ENCODE results near the gene TESK1. TPM values are rescaled to one million over a fixed set of nuclear protein-coding genes. Genes with fewer than 3 reads are reported as not detected.
A peak's percentile ranks its signal among the peaks of the same experiment; 100 is the strongest.
"Not testable (repeated sequence)": the region's sequence is repeated elsewhere in the genome, so short reads cannot be mapped to it uniquely, and the experiment has no call there.

The TESK1 gene
- total and polyA plus RNA-seq, 4 donors = 13.7 to 46.9 (median 30.5) TPM

GRCh38 chr9:35609820-35610163 lies 4.7 kb downstream of the TESK1 start:
- Histone ChIP-seq H3K27ac (ENCODE audit: low read depth in 1 of 2, low read length in 1 of 2) (no peak overlapping the region), H3K27me3 (ENCODE audit: control insufficient read depth in 3 of 3, insufficient read depth in 3 of 3, low read length in 2 of 3) (no peaks in the 10 kb centered on the region), H3K4me3 (no peak overlapping the region), H3K36me3 (ENCODE audit: control insufficient read depth in 4 of 4, insufficient read depth in 4 of 4, low read length in 4 of 4) (peaks cover 2 to 23% (median 12%) of the 10 kb centered on the region in 4 donors), H3K9ac (ENCODE audit: insufficient read depth in 1 of 2, low read length in 2 of 2) (no peak overlapping the region), H3K4me1 (ENCODE audit: control insufficient read depth in 5 of 5, insufficient read depth in 5 of 5, low read length in 5 of 5) (peaks cover 0 to 14% (median 10%) of the 10 kb centered on the region in 5 donors), H3K9me3 (ENCODE audit: control insufficient read depth in 4 of 4, insufficient read depth in 3 of 4, low read length in 3 of 4) (no peaks in the 10 kb centered on the region)
- 88 to 95% methylated on average over 13 of the region's 13 CpGs for WGBS, 2 donors
- DNase-seq = no peak
- no peak for ATAC-seq (ENCODE audit: insufficient read depth, low FRiP score)
- no peak for TF ChIP-seq CTCF (IDR thresholded peaks at IDR 0.05; ENCODE audit: control extremely low read depth, extremely low read depth)

- 19 to 20% methylated on average over 8 of the region's 8 CpGs for WGBS, 2 donors
These were observed 6.3 kb downstream of the TESK1 start for GRCh38 chr9:35611230-35611797.

GRCh38 chr9:35612066-35612465 lies 7.0 kb downstream of the TESK1 start:
- not testable (repeated sequence) for H3K4me3 ChIP-seq; H3K9me3 ChIP-seq (ENCODE audit: control insufficient read depth in 4 of 4, insufficient read depth in 3 of 4, low read length in 3 of 4); DNase-seq; H3K9ac ChIP-seq (ENCODE audit: insufficient read depth in 1 of 2, low read length in 2 of 2); H3K27me3 ChIP-seq (ENCODE audit: control insufficient read depth in 3 of 3, insufficient read depth in 3 of 3, low read length in 2 of 3); H3K27ac ChIP-seq (ENCODE audit: low read depth in 1 of 2, low read length in 1 of 2); ATAC-seq (ENCODE audit: insufficient read depth, low FRiP score); H3K4me1 ChIP-seq (ENCODE audit: control insufficient read depth in 5 of 5, insufficient read depth in 5 of 5, low read length in 5 of 5)
- peaks cover 2 to 23% (median 10%) of the 10 kb centered on the region in 4 donors for H3K36me3 ChIP-seq (ENCODE audit: control insufficient read depth in 4 of 4, insufficient read depth in 4 of 4, low read length in 4 of 4)
- 88 to 92% methylated on average over 4 of the region's 4 CpGs for WGBS, 2 donors

More at GRCh38 chr9:35611230-35611797, 6.3 kb downstream of the TESK1 start:
- no peak overlapping the region for H3K27ac ChIP-seq (ENCODE audit: low read depth in 1 of 2, low read length in 1 of 2)
- ATAC-seq (ENCODE audit: insufficient read depth, low FRiP score) = no peak
- DNase-seq = peak; percentile 27 to 47 (median 41)
- H3K27me3 ChIP-seq (ENCODE audit: control insufficient read depth in 3 of 3, insufficient read depth in 3 of 3, low read length in 2 of 3) = peaks cover 0 to 2% (median 2%) of the 10 kb centered on the region in 3 donors
- H3K4me3 ChIP-seq = no peak overlapping the region
- H3K4me1 ChIP-seq (ENCODE audit: control insufficient read depth in 5 of 5, insufficient read depth in 5 of 5, low read length in 5 of 5) = peaks cover 0 to 8% (median 5%) of the 10 kb centered on the region in 5 donors
- TF ChIP-seq CTCF (IDR thresholded peaks at IDR 0.05; ENCODE audit: control extremely low read depth, extremely low read depth) = peak; percentile 46
- H3K36me3 ChIP-seq (ENCODE audit: control insufficient read depth in 4 of 4, insufficient read depth in 4 of 4, low read length in 4 of 4) = peaks cover 2 to 23% (median 12%) of the 10 kb centered on the region in 4 donors
- no peaks in the 10 kb centered on the region for H3K9me3 ChIP-seq (ENCODE audit: control insufficient read depth in 4 of 4, insufficient read depth in 3 of 4, low read length in 3 of 4)
- no peak overlapping the region for H3K9ac ChIP-seq (ENCODE audit: insufficient read depth in 1 of 2, low read length in 2 of 2)

- H3K36me3 ChIP-seq (ENCODE audit: control insufficient read depth in 4 of 4, insufficient read depth in 4 of 4, low read length in 4 of 4) = peaks cover 2 to 22% (median 7%) of the 10 kb centered on the region in 4 donors
- ATAC-seq (ENCODE audit: insufficient read depth, low FRiP score) (no peak), DNase-seq (no peak)
- H3K27ac ChIP-seq (ENCODE audit: low read depth in 1 of 2, low read length in 1 of 2) = no peak overlapping the region
- H3K27me3 ChIP-seq (ENCODE audit: control insufficient read depth in 3 of 3, insufficient read depth in 3 of 3, low read length in 2 of 3) = peaks cover 0 to 14% (median 14%) of the 10 kb centered on the region in 3 donors
- no peaks in the 10 kb centered on the region for H3K9me3 ChIP-seq (ENCODE audit: control insufficient read depth in 4 of 4, insufficient read depth in 3 of 4, low read length in 3 of 4)
- H3K4me1 ChIP-seq (ENCODE audit: control insufficient read depth in 5 of 5, insufficient read depth in 5 of 5, low read length in 5 of 5) = peaks cover 0 to 7% (median 0%) of the 10 kb centered on the region in 5 donors
- TF ChIP-seq CTCF (IDR thresholded peaks at IDR 0.05; ENCODE audit: control extremely low read depth, extremely low read depth) = no peak
- H3K9ac ChIP-seq (ENCODE audit: insufficient read depth in 1 of 2, low read length in 2 of 2) = no peak overlapping the region
- no peak overlapping the region for H3K4me3 ChIP-seq
- WGBS, 2 donors = 93 to 95% methylated on average over 2 of the region's 2 CpGs
These were observed 7.8 kb downstream of the TESK1 start for GRCh38 chr9:35612843-35613242.

Measured in lung (tissue), 12 donors.